ENCODE data around the gene MRPL45. TPM values are rescaled to one million over a fixed set of nuclear protein-coding genes. Genes with fewer than 3 reads are reported as not detected.

The MRPL45 gene
- total and polyA plus RNA-seq, 10 of the 15 experiments (the other 5 are each of a cell fraction or from before 2014, with no cell fraction given): 37.5 to 128 (median 59.6) TPM

GRCh38 chr17:38338535-38338934, 41.6 kb downstream of the MRPL45 start (continued):
- TF ChIP-seq CBFB (IDR thresholded peaks at IDR 0.05; ENCODE audit: low read depth): no peak

GRCh38 chr17:38339891-38340290, 42.9 kb downstream of the MRPL45 start:
- Histone ChIP-seq H3K4me2 (ENCODE audit: control insufficient read depth, insufficient read depth) (no peak overlapping the region), H3K79me2 (ENCODE audit: control insufficient read depth, insufficient read depth, low read length) (no peaks in the 10 kb centered on the region), H3K27ac (ENCODE audit: control insufficient read depth, insufficient read depth) (no peak overlapping the region), H2AFZ (ENCODE audit: control insufficient read depth, low read depth, low read length) (no peak overlapping the region), H3K4me3 (no peak overlapping the region), H3K4me1 (ENCODE audit: control insufficient read depth, insufficient read depth, low read length) (no peaks in the 10 kb centered on the region), H4K20me1 (ENCODE audit: control insufficient read depth, insufficient read depth) (no peaks in the 10 kb centered on the region), H3K9ac (ENCODE audit: control insufficient read depth, insufficient read depth, low read length) (no peak overlapping the region), H3K36me3 (ENCODE audit: control insufficient read depth in 2 of 2, insufficient read depth in 2 of 2, low read length in 1 of 2) (no peaks in the 10 kb centered on the region), H3K27me3 (replicated peaks in 1 of 2; ENCODE audit: control insufficient read depth in 2 of 2, insufficient read depth in 2 of 2, low read length in 1 of 2) (no peaks in the 10 kb centered on the region; a peak in 1 of 4 replicates), H3K9me3 (replicated peaks; ENCODE audit: control insufficient read depth, insufficient read depth, low read length) (no peaks in the 10 kb centered on the region)
- ChIA-PET SMC1A (ENCODE audit: uncharacterized antibody, unreplicated experiment) (interaction anchor here (0.8 kb wide), 1 partner anchor 9 kb away, joined by 4 read pairs; no protein-coding TSS in a partner anchor), CTCF (interaction anchor here (0.7 to 1.4 kb wide), 2 partner anchors 9 to 75 kb away, joined by 4 to 6 read pairs; no protein-coding TSS in a partner anchor), POLR2A (no interaction called here), RAD21 (ENCODE audit: unreplicated experiment) (interaction anchor here (1.0 kb wide), 1 partner anchor 9 kb away, joined by 3 read pairs; no protein-coding TSS in a partner anchor)
- ATAC-seq (no peak), FAIRE-seq (no peak), DNase-seq (ENCODE audit: low read depth, low spot score) (no peak)
- intact Hi-C loops (cut with micrococcal nuclease; ENCODE audit: unreplicated experiment): no loop called here
- TF ChIP-seq BMI1 (IDR thresholded peaks at IDR 0.05; ENCODE audit: borderline replicate concordance) (no peak), NFYB (IDR thresholded peaks at IDR 0.05; ENCODE audit: insufficient read depth, low read depth, low read length) (no peak), CBFB (IDR thresholded peaks at IDR 0.05; ENCODE audit: low read depth) (no peak), ZNF274 (IDR thresholded peaks at IDR 0.05; ENCODE audit: insufficient read depth, insufficient read length) (no peak), ZZZ3 (IDR thresholded peaks at IDR 0.05; ENCODE audit: control insufficient read depth, insufficient read length, low read depth) (no peak), E2F4 (IDR thresholded peaks at IDR 0.05; ENCODE audit: low read depth, low read length) (no peak), ZNF592 (IDR thresholded peaks at IDR 0.05) (no peak), FOXK2 (IDR thresholded peaks at IDR 0.05) (no peak), NR2C2 (IDR thresholded peaks at IDR 0.05; ENCODE audit: borderline replicate concordance, control insufficient read depth, insufficient read length, low read depth) (no peak), FOS (IDR thresholded peaks at IDR 0.05; ENCODE audit: borderline replicate concordance, extremely low read depth, insufficient read length) (no peak), TCF12 (IDR thresholded peaks at IDR 0.05; ENCODE audit: low read depth, low read length) (no peak), HDGF (IDR thresholded peaks at IDR 0.05) (no peak), ZNF207 (IDR thresholded peaks at IDR 0.05; ENCODE audit: borderline replicate concordance) (no peak), SIN3A (IDR thresholded peaks at IDR 0.05; ENCODE audit: low read depth, low read length) (no peak), PAX5 (IDR thresholded peaks at IDR 0.05; ENCODE audit: borderline replicate concordance, low read depth, low read length) (no peak), USF2 (IDR thresholded peaks at IDR 0.05; ENCODE audit: borderline replicate concordance, low read depth, low read length) (no peak)
- in situ Hi-C loops (cut with MboI): loop anchor here (10.0 kb wide), 1 partner anchor 135 kb away; no protein-coding TSS in a partner anchor
- BruUV-seq (replicated peaks): no TSS peak

Data from GM12878 (cell line).